DND-41 (cell line): ENCODE data around the gene PLK2.

Experiments used
- CTCF ChIP-seq: IDR thresholded peaks from 2 replicates; pipeline ENCODE4 v1.5.1; 2012; ENCODE audit warnings: borderline replicate concordance, low read length, moderate library complexity, mild to moderate bottlenecking; ENCODE audit not compliant: poor library complexity, severe bottlenecking; ENCODE audit errors: extremely low read depth
- EZH2 ChIP-seq: IDR thresholded peaks from 3 replicates; pipeline ENCODE4 v1.6.1; 2012; ENCODE audit warnings: borderline replicate concordance, low read depth, mild to moderate bottlenecking, moderate library complexity, low read length, inconsistent platforms; ENCODE audit not compliant: severe bottlenecking

GRCh38 chr5:58412081-58412480 lies 47.8 kb downstream of the PLK2 start:
- no peak for TF ChIP-seq CTCF
- no peak for TF ChIP-seq EZH2
